NCI-H82 (cell line): ENCODE data around the gene PGGT1B.

Experiments used
- DNase-seq: peaks from one replicate; lab custom pipeline; 2025; lab: John Stamatoyannopoulos, UW

Gene PGGT1B

DNA sequence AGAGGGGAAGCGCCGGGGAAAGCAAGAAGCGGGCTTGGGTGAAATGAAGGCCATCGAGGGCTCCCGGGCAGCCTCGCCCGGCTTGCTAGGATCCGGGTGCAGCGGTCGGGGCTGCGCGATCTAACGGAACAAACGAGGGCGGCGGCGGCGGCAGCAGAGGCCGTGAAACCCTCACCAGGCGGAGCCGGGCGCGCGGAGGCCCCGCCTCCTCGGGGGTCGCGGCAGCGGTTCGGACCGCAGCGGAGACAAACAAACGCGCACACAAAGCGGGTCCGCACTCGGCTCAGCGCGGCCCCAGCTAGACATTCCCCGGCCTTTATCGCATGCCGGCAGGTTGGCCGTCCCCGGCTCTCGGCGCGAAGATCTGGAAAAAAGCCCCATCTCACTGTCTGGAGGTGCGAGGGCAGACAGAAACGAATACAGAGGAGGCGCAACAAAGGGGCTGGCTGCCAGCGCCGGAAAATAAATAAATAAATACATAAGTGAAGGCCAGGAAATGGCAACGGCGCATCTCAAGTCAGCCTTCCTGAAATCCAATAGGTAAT is 82.4 kb downstream of the PGGT1B start:
- peak; percentile 57 for DNase-seq

DNA sequence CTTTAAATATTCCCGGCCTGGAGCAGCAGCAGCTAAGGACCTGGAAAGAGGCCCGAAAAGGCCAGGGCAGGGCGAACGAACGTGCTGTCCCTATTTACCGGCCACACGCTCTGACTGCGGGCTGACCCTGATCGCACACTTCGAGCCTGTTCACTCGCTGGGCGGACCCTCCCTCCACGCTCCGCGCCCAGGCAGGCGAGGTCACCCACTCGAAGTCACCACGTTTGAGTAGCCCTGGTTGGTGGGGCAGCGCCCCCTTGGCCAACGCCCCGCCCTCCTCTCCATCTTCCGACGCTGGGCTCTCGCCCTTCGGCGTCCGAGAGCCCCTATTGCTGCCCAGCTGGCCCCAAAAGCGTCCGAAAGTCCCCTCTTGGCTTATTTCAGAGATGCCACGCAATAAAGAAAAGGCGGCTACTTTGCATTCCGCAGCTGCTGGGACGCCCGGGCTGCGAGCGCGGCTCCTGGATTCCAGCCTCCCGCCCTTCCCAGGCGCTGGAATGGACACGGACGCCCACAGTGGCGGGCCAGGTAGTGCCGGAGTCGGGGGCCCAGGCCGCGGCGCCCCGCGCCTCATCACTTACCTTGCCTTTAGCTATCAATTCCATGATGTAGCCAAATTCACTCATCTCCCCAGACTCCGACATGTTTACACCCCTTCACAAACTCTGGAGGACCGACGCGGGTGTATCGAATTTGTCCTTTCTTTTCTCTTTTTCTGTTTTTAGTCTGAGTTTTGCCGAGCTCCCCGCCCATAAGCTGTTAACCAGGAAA is 83.1 kb downstream of the PGGT1B start:
- DNase-seq: peak; percentile 20

GRCh38 chr5:115179030-115179393 is 83.7 kb downstream of the PGGT1B start:
- DNase-seq: no peak

GRCh38 chr5:115170929-115171510 is 91.7 kb downstream of the PGGT1B start:
- no peak for DNase-seq

GRCh38 chr5:115170134-115170928 is 92.3 kb downstream of the PGGT1B start:
- no peak for DNase-seq

- DNase-seq: peak; percentile 94
Measured at GRCh38 chr5:115169487-115170133, 93.1 kb downstream of the PGGT1B start, which contains the start of gene TRIM36. TRIM36 (minus strand) TSS chr5:115169908; CDS start chr5:115169634, 274 bp downstream.

GRCh38 chr5:115168829-115169486 is 93.7 kb downstream of the PGGT1B start:
- peak; percentile 25 for DNase-seq

DNA sequence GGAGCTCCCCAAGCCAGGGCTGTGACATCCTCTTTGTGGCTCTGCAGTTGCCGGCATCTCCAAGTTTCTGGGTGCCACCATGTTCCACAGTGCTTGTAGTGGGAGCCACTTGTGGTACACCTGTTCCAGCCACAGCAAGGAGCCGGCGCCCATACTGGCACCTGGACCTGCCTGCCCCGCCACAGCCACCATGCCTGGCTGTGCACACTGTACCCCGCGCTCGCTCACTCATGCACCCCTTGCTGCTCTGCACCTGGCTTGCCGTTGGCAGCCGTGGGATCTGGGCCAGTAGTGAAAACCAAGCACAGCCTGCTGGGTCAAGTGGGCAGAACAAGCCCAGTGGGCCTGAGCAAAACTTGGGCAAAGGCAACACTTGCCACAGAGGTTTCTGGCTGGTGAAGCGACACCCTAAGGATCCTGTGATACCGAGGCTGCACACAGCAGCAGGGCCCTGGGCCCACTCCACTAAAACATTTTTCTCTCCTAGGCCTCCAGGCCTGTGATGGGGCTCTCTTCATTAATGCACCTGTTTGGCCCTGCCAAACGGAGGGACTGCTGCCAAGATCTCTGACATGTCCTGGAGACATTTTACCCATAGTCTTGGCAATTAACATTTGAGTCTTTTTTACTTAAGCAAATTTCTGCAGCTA is 95.8 kb downstream of the PGGT1B start:
- DNase-seq: no peak

- DNase-seq: no peak
Measured at GRCh38 chr5:115165790-115166189, 96.9 kb downstream of the PGGT1B start.

- no peak for DNase-seq
Measured at GRCh38 chr5:115160975-115161475, 101.7 kb downstream of the PGGT1B start.
